NCI-H2029 treated with DMSO at 0.1 percent for 48 hours (cell line): ENCODE measurements around the gene PDZRN3.

Source experiments
- DNase-seq: peaks from one replicate; lab custom pipeline; 2025; lab: John Stamatoyannopoulos, UW

PDZRN3 gene

GRCh38 chr3:73415118-73415517 lies 209.6 kb downstream of the PDZRN3 start:
- DNase-seq: no peak

DNA sequence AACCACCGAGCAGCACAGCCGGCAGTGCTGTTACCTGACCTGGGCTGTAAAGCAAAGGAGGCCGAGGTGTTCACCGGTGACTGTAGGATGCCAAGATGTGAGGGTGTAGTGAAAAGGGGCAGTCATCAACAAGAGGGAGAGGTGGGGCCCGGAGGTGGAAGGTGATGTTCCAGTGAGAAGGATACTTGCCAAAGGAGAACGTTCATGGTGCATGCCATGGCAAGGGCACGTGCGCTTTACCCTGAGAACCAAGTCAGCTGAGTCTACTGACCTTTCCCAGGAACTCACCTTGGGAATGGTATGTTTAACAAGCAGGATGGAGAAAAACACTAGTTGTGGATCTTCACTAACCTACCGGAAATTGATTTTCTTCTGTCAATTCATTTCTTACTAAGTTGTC lies 211.1 kb downstream of the PDZRN3 start:
- no peak for DNase-seq

GRCh38 chr3:73411993-73412392 lies 212.7 kb downstream of the PDZRN3 start:
- DNase-seq: no peak

DNA sequence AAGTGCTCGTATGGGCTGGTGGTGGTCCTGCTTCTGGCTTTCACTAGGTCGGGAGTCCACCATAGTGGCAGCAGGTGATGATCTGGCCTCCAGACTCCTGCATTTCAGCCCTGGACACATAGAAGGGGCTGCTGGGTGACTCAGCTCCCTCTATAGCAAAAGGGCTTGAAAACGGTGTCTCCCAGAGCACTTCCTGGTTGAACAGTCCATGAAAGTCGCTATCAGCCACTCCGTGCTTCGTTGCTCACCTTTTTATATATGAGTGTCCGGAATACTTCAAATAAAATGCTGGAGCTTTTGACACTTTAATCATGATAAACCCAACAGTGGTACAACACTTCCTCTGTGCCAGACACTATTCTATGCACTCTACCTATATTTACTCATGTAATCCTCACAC lies 213.2 kb downstream of the PDZRN3 start:
- no peak for DNase-seq

- no peak for DNase-seq
Observed at GRCh38 chr3:73409138-73409763, 215.5 kb downstream of the PDZRN3 start.

DNA sequence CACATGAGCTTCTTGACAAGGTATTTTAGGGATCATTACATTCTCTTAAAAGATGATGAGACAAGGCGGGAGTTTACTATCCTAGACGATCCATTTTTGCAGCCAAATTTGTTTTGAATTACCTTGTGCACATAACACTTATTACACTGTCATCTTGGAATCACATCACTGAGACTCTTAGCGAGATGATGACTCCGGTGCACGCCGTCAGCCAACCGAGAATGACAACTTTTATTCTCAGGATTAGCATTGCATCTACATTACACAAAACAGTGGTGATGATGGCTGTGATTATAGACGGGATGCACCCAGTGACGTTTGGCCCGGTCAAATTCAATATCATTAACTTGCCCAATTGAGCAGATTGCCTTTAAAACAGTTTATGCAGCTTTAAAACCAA lies 216.1 kb downstream of the PDZRN3 start:
- DNase-seq: no peak

DNA sequence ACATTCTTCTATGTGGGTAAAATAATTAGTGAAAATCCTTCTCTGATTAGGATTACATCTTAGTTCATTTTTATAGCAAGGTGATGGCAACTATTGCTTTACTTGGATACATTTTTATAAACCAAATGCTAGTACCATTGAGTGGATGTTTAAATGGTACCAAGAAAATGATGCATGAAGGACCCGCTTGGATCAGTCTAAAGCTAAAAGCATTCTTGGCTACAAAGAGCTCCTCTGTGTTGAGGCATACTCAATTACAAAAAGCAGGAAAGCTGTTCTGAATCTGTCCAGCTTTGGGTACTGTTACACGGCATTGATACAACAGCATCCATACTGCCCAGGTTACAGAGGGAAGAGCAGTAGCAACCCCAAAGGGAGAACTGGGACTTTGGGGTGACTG lies 217.2 kb downstream of the PDZRN3 start:
- DNase-seq: no peak

GRCh38 chr3:73405853-73406252 lies 218.9 kb downstream of the PDZRN3 start:
- DNase-seq: no peak

DNA sequence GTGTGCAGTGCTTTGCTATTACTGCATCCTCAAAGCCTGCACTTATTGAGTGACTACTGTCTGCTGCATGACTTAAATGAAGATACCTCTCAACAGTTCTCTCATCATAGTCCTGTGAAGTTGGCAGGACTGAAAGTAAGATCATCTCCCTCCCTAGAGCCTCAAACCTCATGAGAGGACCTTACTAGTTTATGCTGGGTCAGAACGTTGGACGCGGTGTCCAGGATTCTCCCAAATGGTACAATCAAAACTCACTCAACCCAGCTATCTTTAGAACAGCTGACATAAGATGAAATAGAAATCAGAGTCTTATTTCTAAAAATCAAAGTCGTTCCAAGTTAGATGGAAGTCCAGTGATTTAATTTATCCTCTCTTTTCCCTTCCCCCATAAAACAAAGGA lies 219.7 kb downstream of the PDZRN3 start:
- no peak for DNase-seq

DNA sequence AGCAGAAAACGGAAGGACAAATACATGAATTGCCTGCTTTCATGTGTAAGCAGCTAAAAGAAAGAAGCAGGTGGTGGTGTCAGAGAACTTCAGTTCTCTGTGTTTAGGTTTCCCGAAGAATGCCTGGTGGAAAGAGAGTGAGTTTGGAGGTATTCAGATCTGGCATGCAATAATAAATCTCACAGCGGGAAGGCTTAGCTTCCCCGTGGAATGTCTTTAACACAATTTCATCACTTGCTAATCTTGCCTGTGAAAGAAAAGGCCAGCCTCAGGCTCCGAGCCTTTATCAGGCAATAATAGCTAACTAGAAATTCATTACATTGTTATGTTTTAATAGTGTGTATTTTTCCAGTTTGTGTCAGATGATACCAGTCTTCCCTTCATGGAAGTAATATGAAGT lies 220.3 kb downstream of the PDZRN3 start:
- no peak for DNase-seq

- no peak for DNase-seq
Observed at GRCh38 chr3:73403444-73403843, 221.3 kb downstream of the PDZRN3 start.

GRCh38 chr3:73401616-73402279 lies 223.0 kb downstream of the PDZRN3 start:
- DNase-seq: no peak

DNA sequence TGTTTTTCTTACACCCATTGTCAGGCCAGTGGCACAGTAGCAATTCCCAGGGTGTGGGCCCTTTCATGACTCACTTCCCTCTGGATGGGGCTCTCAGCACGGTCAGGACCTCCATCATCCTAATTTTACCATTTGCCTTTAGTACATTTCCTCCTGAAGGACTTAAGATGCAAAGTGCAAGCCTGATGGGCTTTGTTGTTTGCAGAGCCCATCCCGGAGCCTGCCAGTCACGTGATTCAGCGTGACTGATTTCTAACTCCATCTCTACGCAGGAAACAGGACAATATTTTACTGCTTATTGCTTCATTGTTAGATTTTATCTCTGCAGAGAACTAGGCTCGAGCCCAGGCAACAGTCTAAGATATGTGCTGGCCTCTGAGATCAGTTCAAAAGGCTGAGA lies 223.7 kb downstream of the PDZRN3 start:
- DNase-seq: no peak

GRCh38 chr3:73399666-73400253 lies 225.0 kb downstream of the PDZRN3 start:
- no peak for DNase-seq

DNA sequence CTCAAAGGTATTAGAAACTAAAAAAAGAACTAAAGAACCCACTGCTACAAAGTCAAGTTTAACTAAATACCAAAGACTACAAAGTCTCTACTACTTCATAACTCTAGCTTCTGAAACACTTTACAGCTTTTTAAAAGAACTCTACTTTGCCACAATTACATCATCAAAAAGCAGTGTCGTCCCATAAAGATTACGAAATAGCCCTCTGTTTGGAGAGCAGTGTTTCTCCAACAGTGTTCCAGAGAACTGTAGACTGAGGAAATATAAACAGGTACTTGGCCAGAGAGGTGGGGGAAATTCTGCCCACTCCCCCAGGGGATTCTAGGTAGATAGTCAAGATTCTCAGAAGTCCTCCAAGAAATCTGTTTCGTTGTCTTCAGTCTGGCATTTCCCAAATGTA lies 225.6 kb downstream of the PDZRN3 start:
- no peak for DNase-seq

DNA sequence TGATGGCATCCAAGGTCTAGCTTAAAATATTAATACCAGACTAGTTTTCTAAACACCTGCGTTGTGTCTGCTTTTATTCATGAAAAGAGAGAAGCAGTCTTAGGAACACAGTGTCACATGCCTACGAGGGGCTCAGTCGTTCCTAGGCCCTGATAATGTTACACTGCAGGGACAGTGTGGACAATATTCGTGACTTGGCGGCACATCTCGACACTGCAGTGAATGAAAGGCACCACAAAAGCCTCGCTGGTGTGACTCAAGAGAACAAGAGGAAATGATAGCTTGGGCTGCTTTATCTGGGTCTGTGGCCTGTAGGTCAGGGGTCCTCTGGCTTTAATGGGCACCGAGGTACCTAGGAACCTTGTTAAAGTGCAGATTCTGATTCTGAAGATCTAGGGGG lies 226.7 kb downstream of the PDZRN3 start:
- DNase-seq: no peak

GRCh38 chr3:73394240-73394639 lies 230.5 kb downstream of the PDZRN3 start:
- no peak for DNase-seq

GRCh38 chr3:73393005-73393404 lies 231.7 kb downstream of the PDZRN3 start:
- no peak for DNase-seq

- DNase-seq: no peak
Observed at GRCh38 chr3:73391984-73392383, 232.8 kb downstream of the PDZRN3 start.

DNA sequence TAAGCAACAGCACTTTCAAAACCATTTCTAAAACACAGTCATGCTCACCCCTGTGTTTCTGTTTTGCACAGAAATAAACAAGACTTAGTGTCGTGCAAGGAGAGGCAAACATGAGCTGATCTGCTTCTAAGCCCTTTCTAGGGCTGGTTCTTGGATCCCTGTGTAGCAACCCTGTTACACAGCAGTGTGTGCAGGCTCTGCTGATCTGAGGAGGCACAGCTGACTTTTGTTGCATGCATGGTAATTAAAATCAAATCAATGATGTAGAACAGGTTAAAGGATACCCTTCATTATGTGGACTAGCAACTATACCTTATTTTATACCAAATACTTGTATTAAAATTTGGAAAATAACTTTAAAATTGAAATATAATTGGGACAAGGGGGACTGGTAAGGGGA lies 234.8 kb downstream of the PDZRN3 start:
- no peak for DNase-seq

DNA sequence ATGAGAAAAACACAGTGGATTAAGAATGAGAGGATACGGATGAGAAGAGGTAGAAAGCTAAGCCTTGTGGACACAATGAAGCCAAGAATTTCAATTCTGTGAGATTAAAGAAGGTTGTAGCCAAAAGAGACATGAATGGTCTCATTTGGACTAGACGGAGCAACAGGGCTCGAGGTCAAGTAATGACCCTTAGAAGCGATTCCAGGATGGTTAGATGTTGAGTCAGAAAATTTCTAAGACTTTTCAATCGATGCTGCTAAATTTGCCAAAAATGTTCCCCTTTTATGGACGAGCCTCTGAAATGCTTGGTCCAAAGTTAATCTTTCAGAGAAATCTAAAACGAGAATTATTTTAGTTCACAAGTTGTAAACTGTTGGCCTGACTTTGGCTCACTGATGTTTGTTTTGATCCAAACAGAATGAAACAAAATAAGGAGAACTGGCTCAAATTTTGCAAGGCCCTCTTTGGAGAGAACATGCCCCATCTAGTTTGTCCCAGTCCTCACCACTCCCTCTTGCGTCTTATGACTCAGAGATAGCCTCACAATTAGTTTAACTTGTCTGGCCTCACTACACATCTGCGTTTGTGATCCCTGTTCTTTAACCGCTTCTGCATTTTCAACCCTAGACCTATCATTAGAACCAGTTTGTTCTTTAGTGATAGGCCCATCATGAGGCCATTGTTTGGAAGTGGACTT lies 235.5 kb downstream of the PDZRN3 start:
- DNase-seq: no peak

- no peak for DNase-seq
Observed at GRCh38 chr3:73385568-73385967, 239.2 kb downstream of the PDZRN3 start.
